ENCODE measurements around the gene C2CD3.
A peak's percentile ranks its signal among the peaks of the same experiment; 100 is the strongest.
"Not testable (repeated sequence)": the region's sequence is repeated elsewhere in the genome, so short reads cannot be mapped to it uniquely, and the experiment has no call there.

The C2CD3 gene

GRCh38 chr11:74162681-74163467, 7.9 kb downstream of the C2CD3 start:
- no peak for DNase-seq

GRCh38 chr11:74159642-74160041, 11.2 kb downstream of the C2CD3 start:
- DNase-seq: no peak

GRCh38 chr11:74157169-74157568, 13.6 kb downstream of the C2CD3 start:
- DNase-seq: no peak

GRCh38 chr11:74154620-74155281, 16.1 kb downstream of the C2CD3 start:
- peak; percentile 39 for DNase-seq

- no peak for DNase-seq
These were observed 17.6 kb downstream of the C2CD3 start for GRCh38 chr11:74153224-74153623.

GRCh38 chr11:74147199-74147929, 23.4 kb downstream of the C2CD3 start:
- peak; percentile 64 for DNase-seq

- no peak for DNase-seq
These were observed 26.2 kb downstream of the C2CD3 start for GRCh38 chr11:74144592-74144991.

- peak; percentile 76 for DNase-seq
These were observed 28.2 kb downstream of the C2CD3 start for GRCh38 chr11:74142624-74143023.

GRCh38 chr11:74141908-74142307, 28.9 kb downstream of the C2CD3 start:
- no peak for DNase-seq

- DNase-seq: no peak
These were observed 29.5 kb downstream of the C2CD3 start for GRCh38 chr11:74141241-74141695.

- DNase-seq: not testable (repeated sequence)
These were observed 30.8 kb downstream of the C2CD3 start for GRCh38 chr11:74139919-74140431.

GRCh38 chr11:74139151-74139918, 31.5 kb downstream of the C2CD3 start:
- DNase-seq: no peak

- peak; percentile 98 for DNase-seq
These were observed 32.2 kb downstream of the C2CD3 start for GRCh38 chr11:74138572-74138971.

GRCh38 chr11:74138021-74138420, 32.8 kb downstream of the C2CD3 start:
- DNase-seq: peak; percentile 80

GRCh38 chr11:74135127-74135840, 35.5 kb downstream of the C2CD3 start:
- DNase-seq: peak; percentile 75

GRCh38 chr11:74134661-74135060, 36.1 kb downstream of the C2CD3 start:
- no peak for DNase-seq

GRCh38 chr11:74133436-74133835, 37.4 kb downstream of the C2CD3 start:
- DNase-seq: no peak

- DNase-seq: peak; percentile 34
These were observed 38.0 kb downstream of the C2CD3 start for GRCh38 chr11:74132833-74133232.

- DNase-seq: not testable (repeated sequence)
These were observed 41.7 kb downstream of the C2CD3 start for GRCh38 chr11:74129121-74129520.

GRCh38 chr11:74123008-74123448, 47.8 kb downstream of the C2CD3 start:
- DNase-seq: no peak

GRCh38 chr11:74121804-74122203, 49.0 kb downstream of the C2CD3 start:
- no peak for DNase-seq

Measured in HCEC 1CT (cell line).